Activated T-cell treated with anti-CD3 and anti-CD28 coated beads for 1 hour (primary cell): Measurements from ENCODE around the gene COA8.
"Not testable (repeated sequence)": the region's sequence is repeated elsewhere in the genome, so short reads cannot be mapped to it uniquely, and the experiment has no call there.

Experiments used
- DNase-seq: peaks from one replicate; pipeline ENCODE4 v3.0.0-alpha.2; 2020; ENCODE audit warnings: low read depth

The COA8 gene

GRCh38 chr14:103574104-103574503 is 11.3 kb downstream of the COA8 start:
- no peak for DNase-seq

- DNase-seq: no peak
These were observed 12.0 kb downstream of the COA8 start for GRCh38 chr14:103574707-103575285.

DNA sequence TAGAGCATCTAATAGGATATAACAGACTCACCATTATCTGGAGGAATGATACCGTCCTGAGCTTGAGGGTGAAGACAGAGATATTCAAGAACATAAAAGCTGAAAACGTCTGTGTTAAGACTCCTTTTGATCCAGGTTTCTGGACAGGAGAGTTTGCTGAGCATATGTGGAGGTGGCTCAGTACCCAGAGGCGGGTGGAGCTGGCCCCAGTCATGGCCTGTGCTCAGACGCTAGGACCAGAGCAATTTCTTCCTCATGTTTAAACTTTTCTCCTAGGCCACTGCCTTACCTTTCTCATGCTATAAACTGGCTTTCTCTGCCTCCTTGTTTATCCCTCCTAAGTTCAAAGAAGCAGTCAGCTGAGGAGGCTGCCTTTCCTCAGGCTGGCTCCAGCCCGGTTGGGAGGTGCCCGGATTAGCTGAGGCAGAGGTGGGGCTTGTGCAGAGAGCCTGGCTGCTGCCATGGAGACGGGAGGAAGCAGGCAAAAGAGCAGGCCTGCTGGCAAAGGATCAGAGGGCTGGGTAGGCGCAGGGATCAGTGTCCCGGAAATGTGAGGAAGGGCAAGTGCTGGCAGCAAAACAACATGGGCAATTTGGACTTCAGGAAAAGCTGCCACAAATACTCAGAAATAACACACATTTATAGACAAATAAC is 13.7 kb downstream of the COA8 start:
- no peak for DNase-seq

GRCh38 chr14:103578401-103579075 is 15.8 kb downstream of the COA8 start:
- no peak for DNase-seq

DNA sequence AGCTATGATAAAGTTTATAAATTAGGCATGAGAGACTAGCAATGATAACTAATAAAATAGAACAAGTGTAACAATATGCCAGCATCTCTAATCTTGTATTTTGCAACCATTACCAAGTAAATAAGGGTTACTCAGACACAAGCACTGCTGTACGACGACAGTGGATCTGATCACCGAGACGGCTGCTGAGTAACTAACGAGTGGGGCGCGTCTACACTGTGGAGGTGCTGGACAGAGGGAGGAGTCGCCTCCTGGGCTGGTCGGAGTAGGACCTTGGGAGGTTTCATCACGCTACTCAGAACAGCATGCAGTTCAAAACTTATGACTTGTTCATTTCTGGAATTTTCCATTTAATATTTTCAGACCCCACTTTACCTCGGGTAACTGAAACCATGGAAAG is 18.4 kb downstream of the COA8 start:
- DNase-seq: no peak

GRCh38 chr14:103581954-103582703 is 19.4 kb downstream of the COA8 start:
- no peak for DNase-seq

DNA sequence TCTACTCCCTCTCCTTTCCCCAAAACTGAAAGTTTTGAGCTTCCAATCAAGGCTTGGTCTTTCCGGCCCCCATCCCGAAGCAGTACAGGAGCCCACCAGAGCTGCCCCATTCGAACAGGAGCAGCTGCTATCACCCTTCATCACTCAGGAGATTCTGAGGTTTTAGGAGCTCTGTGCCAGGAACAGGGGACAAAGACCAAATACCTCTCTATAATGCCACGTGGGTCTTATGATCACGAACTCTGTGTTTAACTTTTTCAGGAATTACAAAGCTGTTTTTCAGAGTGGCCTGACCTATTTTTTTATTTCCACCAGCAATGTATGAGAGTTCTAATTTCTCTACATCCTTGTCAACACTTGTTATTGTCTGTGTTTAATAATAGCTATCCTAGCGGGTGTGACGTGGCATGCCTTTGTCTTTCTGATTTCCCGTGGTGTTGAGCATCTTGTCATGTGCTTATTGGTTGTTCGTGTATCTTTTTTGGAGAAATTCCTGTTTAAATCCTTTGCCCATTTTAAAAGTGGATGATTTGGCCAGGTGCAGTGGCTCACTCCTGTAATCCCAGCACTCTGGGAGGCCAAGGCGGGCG is 21.7 kb downstream of the COA8 start:
- no peak for DNase-seq

- no peak for DNase-seq
These were observed 30.8 kb downstream of the COA8 start for GRCh38 chr14:103593577-103593976.

GRCh38 chr14:103594265-103594664 is 31.5 kb downstream of the COA8 start:
- DNase-seq: no peak

DNA sequence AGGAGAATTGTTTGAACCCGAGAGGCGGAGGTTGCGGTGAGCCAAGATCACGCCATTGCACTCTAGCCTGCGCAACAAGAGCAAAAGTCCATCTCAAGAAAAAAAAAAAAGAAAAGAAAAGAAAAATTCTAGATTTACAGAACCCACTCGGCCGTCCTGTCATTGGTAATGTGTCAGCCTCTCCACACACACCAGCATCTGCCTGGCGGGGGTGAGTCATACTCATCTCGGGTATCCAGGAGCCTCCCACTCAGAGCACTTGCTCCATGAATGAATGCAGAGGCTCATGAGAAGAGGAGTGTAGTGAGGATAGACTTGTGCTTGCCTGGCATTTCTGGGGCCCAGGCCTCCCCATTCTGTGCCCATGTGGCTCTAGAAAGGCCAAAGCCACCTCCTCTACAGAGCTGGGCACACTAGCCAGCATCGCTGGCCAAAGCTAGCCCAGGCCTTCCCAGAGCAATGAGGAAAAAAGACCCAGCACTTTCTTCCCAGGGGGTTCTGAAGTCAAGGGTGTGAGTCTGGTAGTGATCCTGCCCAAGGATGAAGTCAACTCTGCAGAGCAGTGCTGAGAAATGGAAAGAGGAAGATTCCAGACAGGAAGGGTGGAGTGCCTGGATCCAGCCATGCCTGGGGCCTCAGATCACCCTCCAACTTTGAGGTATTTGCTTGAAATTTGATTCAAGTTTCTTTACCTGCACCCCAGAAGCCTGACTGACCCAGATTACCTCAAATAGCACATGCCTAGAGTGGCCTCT is 35.0 kb downstream of the COA8 start:
- DNase-seq: no peak

DNA sequence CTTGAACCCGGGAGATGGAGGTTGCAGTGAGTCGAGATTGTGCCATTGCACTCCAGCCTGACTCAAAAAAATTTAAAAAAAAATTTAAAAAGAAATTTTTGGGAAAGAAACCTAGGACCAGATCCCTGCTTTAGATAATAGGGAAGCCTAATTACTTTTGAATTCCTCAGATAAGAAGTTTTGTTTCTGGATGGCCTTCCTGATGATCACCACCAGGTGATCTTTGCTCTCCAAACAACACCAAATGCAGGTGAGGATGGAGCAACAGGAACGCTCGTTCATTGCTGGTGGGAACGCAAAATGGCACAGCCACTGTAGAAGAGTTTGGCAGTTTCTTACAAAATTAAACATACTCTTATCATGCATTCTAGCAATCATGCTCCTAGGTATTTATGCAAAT is 37.7 kb downstream of the COA8 start:
- DNase-seq: no peak

DNA sequence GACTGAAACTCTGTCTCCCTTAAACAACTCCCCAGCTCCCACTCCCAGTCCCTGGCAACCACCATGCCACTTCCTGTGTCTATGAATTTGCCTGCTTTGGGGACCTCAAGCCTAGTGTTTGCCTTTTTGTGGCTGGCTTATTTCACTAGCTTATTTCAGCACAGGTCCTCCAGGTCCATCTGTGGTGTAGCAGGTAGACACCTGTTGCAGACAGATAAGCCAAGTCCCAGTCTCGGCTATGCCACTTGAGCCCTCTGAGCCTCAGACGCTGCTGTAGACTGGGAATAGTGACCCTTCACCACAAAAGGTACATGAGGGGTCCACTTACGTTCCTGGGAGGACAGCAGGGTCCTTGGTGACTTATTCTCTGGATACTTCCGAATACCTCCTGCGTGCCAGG is 41.9 kb downstream of the COA8 start:
- no peak for DNase-seq

- peak; percentile 27 for DNase-seq
These were observed 44.4 kb downstream of the COA8 start for GRCh38 chr14:103606963-103607668.

DNA sequence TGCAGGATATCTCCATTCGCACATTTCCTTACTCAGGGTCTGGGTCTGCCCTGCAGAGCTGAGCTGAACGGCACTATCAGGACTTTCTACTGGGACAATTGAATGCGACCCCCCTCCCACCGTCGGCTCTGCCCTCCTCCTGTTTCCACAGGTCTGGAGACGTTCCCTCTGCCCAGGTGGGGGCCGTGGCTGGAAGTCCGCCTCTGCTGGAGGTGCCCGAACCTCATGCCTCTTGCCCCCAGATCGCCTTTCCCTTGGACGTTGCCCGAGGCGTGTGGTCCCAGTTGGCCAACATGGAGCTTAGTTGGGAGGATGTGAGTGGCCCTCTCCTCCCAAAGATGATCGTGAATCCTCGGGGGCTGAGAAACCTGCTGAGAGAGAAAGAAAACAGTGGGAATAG is 45.1 kb downstream of the COA8 start:
- no peak for DNase-seq

- DNase-seq: not testable (repeated sequence)
These were observed 46.3 kb downstream of the COA8 start for GRCh38 chr14:103609081-103609480.

GRCh38 chr14:103611215-103611614 is 48.5 kb downstream of the COA8 start:
- DNase-seq: no peak

DNA sequence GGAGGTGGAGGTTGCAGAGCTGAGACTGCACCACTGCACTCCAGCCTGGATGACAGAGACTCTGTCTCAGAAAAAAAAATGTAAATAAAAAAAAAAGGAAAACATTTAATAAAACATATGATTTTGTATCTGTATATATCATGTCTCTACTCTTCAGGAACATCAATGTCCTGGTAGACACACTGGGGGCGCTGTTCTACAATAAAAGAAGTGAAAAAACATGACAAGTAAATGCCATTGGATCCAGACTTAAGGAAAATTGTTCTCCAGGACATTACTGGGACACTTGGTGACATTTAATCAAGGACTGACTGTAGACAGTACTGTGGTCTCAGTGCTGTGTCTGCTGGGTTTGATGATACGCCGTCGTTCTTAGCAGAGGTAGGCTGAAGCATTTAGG is 50.8 kb downstream of the COA8 start:
- no peak for DNase-seq

- DNase-seq: no peak
These were observed 54.0 kb downstream of the COA8 start for GRCh38 chr14:103616635-103617300.

DNA sequence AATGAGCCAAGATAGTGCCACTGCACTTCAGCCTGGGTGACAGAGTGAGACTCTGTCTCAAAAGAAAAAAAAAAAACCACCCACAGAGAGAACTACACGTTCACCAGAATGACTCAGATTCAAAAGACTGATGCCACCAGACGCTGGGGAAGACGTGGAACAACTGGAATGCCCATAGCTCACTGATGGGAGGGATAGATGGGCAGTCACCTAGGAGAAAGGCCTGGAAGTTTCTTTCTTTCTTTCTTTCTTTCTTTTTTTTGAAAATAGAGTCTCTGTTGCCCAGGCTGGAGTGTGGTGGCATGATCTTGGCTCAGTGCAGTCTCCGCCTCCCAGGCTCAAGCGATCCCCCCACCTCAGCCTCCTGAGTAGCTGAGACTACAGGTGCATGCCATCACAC is 56.3 kb downstream of the COA8 start:
- DNase-seq: no peak

- DNase-seq: no peak
These were observed 59.1 kb downstream of the COA8 start for GRCh38 chr14:103621860-103622259.

DNA sequence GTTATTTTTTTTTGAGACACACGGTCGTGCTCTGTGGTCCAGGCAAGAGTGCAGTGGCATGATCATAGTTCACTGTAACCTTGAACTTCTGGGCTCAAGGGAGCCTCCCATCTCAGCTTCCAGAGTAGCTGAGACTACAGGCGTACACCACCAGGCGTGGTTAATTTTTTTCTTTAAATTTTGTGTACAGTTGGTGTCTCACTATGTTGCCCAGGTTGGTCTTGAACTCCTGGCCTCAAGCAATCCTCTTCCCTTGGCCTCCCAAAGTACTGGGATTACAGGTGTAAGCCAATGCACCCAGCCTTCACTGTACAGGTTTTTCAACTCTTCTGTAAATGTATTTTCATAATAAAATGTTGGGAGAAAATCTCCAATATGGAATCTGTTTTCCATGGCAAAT is 60.5 kb downstream of the COA8 start:
- no peak for DNase-seq
